CD4-positive, alpha-beta T cell (primary cell): ENCODE results near the gene FKBP7. TPM values are rescaled to one million over a fixed set of nuclear protein-coding genes. Genes with fewer than 3 reads are reported as not detected.

ENCODE experiments used
- ATAC-seq: fragments of 200-7000 bp; cut with Tn5 transposase; one replicate; pipeline ENCODE4 v1.10.0; 2022; ENCODE audit warnings: mild to moderate bottlenecking; ENCODE audit not compliant: poor library complexity
- CTCF ChIA-PET: fragments of 350-600 bp; sonication (Branson Sonifier 250); formaldehyde crosslinking; loops from one replicate; lab custom pipeline; 2021; ENCODE audit warnings: antibody characterized with exemption, inconsistent platforms; lab: Charles Lee
- POLR2A ChIA-PET: fragments of 350-600 bp; sonication (Branson Sonifier 250); formaldehyde crosslinking; loops from one replicate; lab custom pipeline; 2021; ENCODE audit warnings: antibody characterized with exemption, inconsistent platforms; lab: Charles Lee
- DNase-seq, 14 experiments: peaks; one replicate each; pipeline ENCODE4 v3.0.0-alpha.2; 2013 to 2020; ENCODE audit warnings: mixed read lengths in 2 of 14
- H3K27ac ChIP-seq, 2 donors: one replicate each; pipeline versions ENCODE4 v1.5.1 to v1.7.0; 2013; ENCODE audit warnings: low read length in 2 of 2, low read depth in 1 of 2, mild to moderate bottlenecking in 1 of 2
- H3K27me3 ChIP-seq, 2 experiments: 1 replicate in 1 of 2; 2 replicates in 1 of 2; pipeline versions ENCODE4 v1.6.1 to v1.7.0; 2013; ENCODE audit warnings: low read length in 2 of 2, control low read depth in 1 of 2, mild to moderate bottlenecking in 1 of 2, moderate library complexity in 1 of 2; ENCODE audit not compliant: insufficient read depth in 2 of 2, control insufficient read depth in 1 of 2
- H3K36me3 ChIP-seq: one replicate; pipeline ENCODE4 v1.6.1; 2013; ENCODE audit warnings: low read length, control low read depth; ENCODE audit not compliant: insufficient read depth
- H3K4me1 ChIP-seq: one replicate; pipeline ENCODE4 v1.6.1; 2013; ENCODE audit warnings: low read length, control low read depth; ENCODE audit not compliant: insufficient read depth
- H3K4me3 ChIP-seq: one replicate; pipeline ENCODE4 v1.5.1; 2013; ENCODE audit warnings: mild to moderate bottlenecking, low read length, moderate library complexity
- H3K9me3 ChIP-seq, 2 experiments: 1 replicate in 1 of 2; 2 replicates in 1 of 2; pipeline versions ENCODE4 v1.6.1 to v1.7.0; 2013; ENCODE audit warnings: low read length in 2 of 2, mild to moderate bottlenecking in 2 of 2, control low read depth in 1 of 2, moderate library complexity in 1 of 2; ENCODE audit not compliant: control insufficient read depth in 1 of 2, insufficient read depth in 1 of 2
- H3K27ac Mint-ChIP-seq: one replicate; pipeline ENCODE4 v1.8.0; 2020; ENCODE audit warnings: mixed read lengths
- H3K27me3 Mint-ChIP-seq: one replicate; pipeline ENCODE4 v1.8.0; 2021; ENCODE audit warnings: mixed read lengths
- H3K36me3 Mint-ChIP-seq: one replicate; pipeline ENCODE4 v1.8.0; 2021; ENCODE audit warnings: low read depth, mixed read lengths
- H3K4me1 Mint-ChIP-seq: one replicate; pipeline ENCODE4 v1.8.0; 2021; ENCODE audit warnings: low read depth, mixed read lengths
- H3K4me3 Mint-ChIP-seq: one replicate; pipeline ENCODE4 v1.8.0; 2020; ENCODE audit warnings: mild to moderate bottlenecking, mixed read lengths
- H3K9me3 Mint-ChIP-seq: one replicate; pipeline ENCODE4 v1.8.0; 2020; ENCODE audit warnings: mixed read lengths
- CTCF ChIP-seq: fragments of 200-600 bp; IDR thresholded peaks from one replicate; pipeline ENCODE4 v1.8.0; 2022; ENCODE audit warnings: antibody characterized with exemption, mild to moderate bottlenecking
- intact Hi-C, 2 experiments: fragments of 100-400 bp; cut with DNase I in 1 of 2; cut with micrococcal nuclease in 1 of 2; formaldehyde crosslinking; loops; one replicate each; pipeline versions ENCODE4 v1.15.1 to v1.9.0; 2023 to 2025; cut with DNase I, micrococcal nuclease
- total RNA-seq, 174 experiments: library from RNA in 2 of 174; stranded (reverse) in 2 of 174; gene quantifications; one replicate each; pipeline ENCODE4 v1.2.3 and lab custom pipeline; 2021 to 2026

Gene FKBP7
- total RNA-seq, 2 experiments from 2014 or later: 0.25 to 0.55 TPM

GRCh38 chr2:178450524-178450773, 28.0 kb downstream of the FKBP7 start:
- peaks cover 45% of the 10 kb centered on the region for H3K36me3 Mint-ChIP-seq
- CTCF ChIA-PET: interaction anchor here (1.1 to 2.2 kb wide), 4 partner anchors 29 to 250 kb away, joined by 3 to 13 read pairs (median 7); partner anchors contain the start of gene PLEKHA3

GRCh38 chr2:178449700-178450523, 28.5 kb downstream of the FKBP7 start:
- peak overlapping the region; percentile 78 to 98 for H3K27ac ChIP-seq
- intact Hi-C loops: loop anchor here (2.0 to 10.0 kb wide), 4 partner anchors 29 to 1185 kb away; partner anchors contain the start of genes FKBP7 (in 1 of the 2) and NFE2L2 (in 1 of the 2)

More at GRCh38 chr2:178450524-178450773, 28.0 kb downstream of the FKBP7 start:
- Mint-ChIP-seq H3K9me3 (no peaks in the 10 kb centered on the region), H3K27ac (peak overlapping the region; percentile 97), H3K4me3 (peak overlapping the region; percentile 91), H3K27me3 (no peaks in the 10 kb centered on the region), H3K4me1 (peaks cover 35% of the 10 kb centered on the region)
- ATAC-seq (peak; percentile 54), DNase-seq (peak in 8 of 14 experiments; percentile 59 to 93 (median 72))
- intact Hi-C loops: loop anchor here in 1 of 2 experiments (2.0 kb wide), 2 partner anchors 28 to 72 kb away; partner anchors contain the start of gene FKBP7
- H3K4me3 ChIP-seq: peak overlapping the region; percentile 77
- H3K9me3 ChIP-seq: no peaks in the 10 kb centered on the region
- peaks cover 14% of the 10 kb centered on the region for H3K36me3 ChIP-seq
- POLR2A ChIA-PET: interaction anchor here (0.9 to 3.2 kb wide), 18 partner anchors 10 to 1238 kb away, joined by 3 to 45 read pairs (median 6); partner anchors contain the start of genes FKBP7, HNRNPA3, PLEKHA3 and RBM45
- peak overlapping the region; percentile 78 to 98 for H3K27ac ChIP-seq
- TF ChIP-seq CTCF: no peak
- H3K27me3 ChIP-seq: no peaks in the 10 kb centered on the region
- peaks cover 27% of the 10 kb centered on the region for H3K4me1 ChIP-seq

More at GRCh38 chr2:178449700-178450523, 28.5 kb downstream of the FKBP7 start:
- Mint-ChIP-seq H3K4me3 (peak overlapping the region; percentile 91), H3K36me3 (peaks cover 50% of the 10 kb centered on the region), H3K27me3 (no peaks in the 10 kb centered on the region), H3K27ac (peak overlapping the region; percentile 97), H3K4me1 (peaks cover 39% of the 10 kb centered on the region), H3K9me3 (no peaks in the 10 kb centered on the region)
- peak in 2 of 14 experiments; percentile 9 to 95 for DNase-seq
- H3K4me3 ChIP-seq: peak overlapping the region; percentile 77
- peaks cover 20% of the 10 kb centered on the region for H3K36me3 ChIP-seq
- no peaks in the 10 kb centered on the region for H3K27me3 ChIP-seq
- ChIA-PET POLR2A (interaction anchor here (1.2 to 3.2 kb wide), 9 partner anchors 19 to 1186 kb away, joined by 3 to 45 read pairs (median 9); partner anchors contain the start of gene PLEKHA3), CTCF (interaction anchor here (1.1 to 2.2 kb wide), 5 partner anchors 9 to 251 kb away, joined by 3 to 13 read pairs (median 4); partner anchors contain the start of gene PLEKHA3)
- ATAC-seq: no peak
- peaks cover 27% of the 10 kb centered on the region for H3K4me1 ChIP-seq
- H3K9me3 ChIP-seq: no peaks in the 10 kb centered on the region
- no peak for TF ChIP-seq CTCF
